ENCODE results near the gene ACTRT1. TPM values are rescaled to one million over a fixed set of nuclear protein-coding genes. Genes with fewer than 3 reads are reported as not detected.

Gene ACTRT1
- polyA plus RNA-seq (not detected in 3 replicates), polyA minus RNA-seq (not detected in 3 replicates)
- polyA plus RNA-seq (2011; ENCODE audit: low read depth) = not detected
- not detected in 2 replicates for polyA plus RNA-seq (2011; cell fraction: cytosol; rRNA removed)
- not detected in 2 replicates for polyA plus RNA-seq (2011; cell fraction: nucleus; rRNA removed)
- polyA plus RNA-seq (2012; ENCODE audit: low replicate concordance) = not detected in 2 replicates
- not detected for polyA minus RNA-seq (2011; cell fraction: cytosol; rRNA and poly(A)+ RNA removed)
- not detected in 2 replicates for polyA minus RNA-seq (2011; cell fraction: nucleus; rRNA and poly(A)+ RNA removed)

DNA sequence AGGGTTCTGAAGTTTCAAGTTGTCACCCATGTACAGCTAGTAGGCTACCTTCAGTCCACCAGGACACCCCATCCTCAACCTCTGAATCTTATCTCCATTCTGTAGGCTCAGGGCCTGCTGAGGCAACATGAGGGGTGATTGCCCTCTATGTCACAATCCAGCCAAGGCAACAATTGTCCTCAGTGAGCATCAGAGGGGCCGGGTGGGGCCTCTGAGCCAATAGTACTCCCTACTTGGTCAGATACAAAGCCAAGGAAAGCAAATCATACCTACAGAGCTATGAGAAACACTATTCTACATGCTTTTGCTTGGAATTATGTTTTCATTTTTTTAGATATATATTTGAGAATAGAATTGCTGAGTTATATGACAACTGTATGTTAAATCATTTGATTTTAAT is at the start of gene ACTRT1:
TSS of gene ACTRT1 (minus strand) at position 101 of the 400 bp plus-strand sequence. CDS start 197 bp downstream, outside the sequence.
- dilution Hi-C loops (cut with MboI; ENCODE audit: extremely low pct_ligation_motif_present, low sequenced_read_pairs) = no loop called here
- Histone ChIP-seq H3K4me3 (ENCODE audit: control insufficient read depth in 2 of 3, extremely low read depth in 1 of 3, insufficient read depth in 2 of 3, low read depth in 1 of 3, low read length in 3 of 3) (no peak within 1 kb of the TSS), H4K20me1 (ENCODE audit: control insufficient read depth, extremely low read depth, insufficient read depth, low read length) (no peaks in the 10 kb centered on the region), H3K4me1 (ENCODE audit: control insufficient read depth, extremely low read depth, insufficient read depth, low read length) (no peaks in the 10 kb centered on the region), H3K27me3 (ENCODE audit: control insufficient read depth, extremely low read depth, insufficient read depth, low read length) (no peaks in the 10 kb centered on the region), H3K27ac (ENCODE audit: control insufficient read depth, insufficient read depth, low read length) (no peak within 1 kb of the TSS), H2AFZ (ENCODE audit: control insufficient read depth, low read length) (no peak within 1 kb of the TSS), H3K9me1 (ENCODE audit: control insufficient read depth, extremely low read depth, insufficient read depth, low read length) (no peaks in the 10 kb centered on the region), H3K9ac (ENCODE audit: control insufficient read depth, extremely low read depth, insufficient read depth, low read length) (no peak within 1 kb of the TSS), H3K4me2 (ENCODE audit: control insufficient read depth, extremely low read depth, insufficient read depth, low read depth, low read length) (no peak within 1 kb of the TSS), H3K79me2 (ENCODE audit: control insufficient read depth, insufficient read depth, low read length) (no peaks in the 10 kb centered on the region), H3K9me3 (ENCODE audit: control insufficient read depth, low read depth, low read length) (no peaks in the 10 kb centered on the region), H3K36me3 (ENCODE audit: control insufficient read depth in 2 of 2, extremely low read depth in 1 of 2, insufficient read depth in 2 of 2, low read length in 2 of 2) (no peaks in the 10 kb centered on the region)
- no peak for DNase-seq (ENCODE audit: low read depth, low spot score)
- TF ChIP-seq EZH2 (IDR thresholded peaks at IDR 0.05; ENCODE audit: low read length) = no peak
- TF ChIP-seq, protein P1, sequence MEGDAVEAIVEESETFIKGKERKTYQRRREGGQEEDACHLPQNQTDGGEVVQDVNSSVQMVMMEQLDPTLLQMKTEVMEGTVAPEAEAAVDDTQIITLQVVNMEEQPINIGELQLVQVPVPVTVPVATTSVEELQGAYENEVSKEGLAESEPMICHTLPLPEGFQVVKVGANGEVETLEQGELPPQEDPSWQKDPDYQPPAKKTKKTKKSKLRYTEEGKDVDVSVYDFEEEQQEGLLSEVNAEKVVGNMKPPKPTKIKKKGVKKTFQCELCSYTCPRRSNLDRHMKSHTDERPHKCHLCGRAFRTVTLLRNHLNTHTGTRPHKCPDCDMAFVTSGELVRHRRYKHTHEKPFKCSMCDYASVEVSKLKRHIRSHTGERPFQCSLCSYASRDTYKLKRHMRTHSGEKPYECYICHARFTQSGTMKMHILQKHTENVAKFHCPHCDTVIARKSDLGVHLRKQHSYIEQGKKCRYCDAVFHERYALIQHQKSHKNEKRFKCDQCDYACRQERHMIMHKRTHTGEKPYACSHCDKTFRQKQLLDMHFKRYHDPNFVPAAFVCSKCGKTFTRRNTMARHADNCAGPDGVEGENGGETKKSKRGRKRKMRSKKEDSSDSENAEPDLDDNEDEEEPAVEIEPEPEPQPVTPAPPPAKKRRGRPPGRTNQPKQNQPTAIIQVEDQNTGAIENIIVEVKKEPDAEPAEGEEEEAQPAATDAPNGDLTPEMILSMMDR (optimal IDR thresholded peaks at IDR 0.05 in 1 of 3, IDR thresholded peaks at IDR 0.05 in 1 of 3, conservative IDR thresholded peaks at IDR 0.05 in 1 of 3; ENCODE audit: extremely low read depth in 1 of 3, insufficient read depth in 2 of 3, low read length in 3 of 3) = no peak
- FAIRE-seq = no peak

DNA sequence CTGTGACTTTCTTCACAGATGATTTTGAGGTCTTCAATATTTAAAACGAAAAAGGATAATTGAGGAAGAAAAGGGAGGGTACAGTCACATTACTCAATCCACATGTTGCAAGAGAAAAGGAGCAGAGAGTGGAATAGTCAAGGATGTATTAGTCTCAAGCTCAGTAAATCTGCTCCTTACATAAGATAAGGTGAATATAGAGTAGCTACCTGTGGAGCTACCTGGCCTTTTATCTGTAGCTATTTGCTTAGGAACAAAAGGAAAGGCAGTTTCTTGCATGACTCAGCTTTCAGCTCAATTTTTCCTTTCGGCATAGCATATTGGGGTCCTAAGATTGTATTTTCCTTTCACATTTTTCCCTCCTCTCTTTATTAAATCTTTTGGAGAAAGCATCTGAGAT is 26.3 kb upstream of the ACTRT1 start:
- H2AFZ ChIP-seq (ENCODE audit: control insufficient read depth, low read length) = no peak overlapping the region
- H3K9me3 ChIP-seq (ENCODE audit: control insufficient read depth, low read depth, low read length) = no peaks in the 10 kb centered on the region
- DNase-seq (ENCODE audit: low read depth, low spot score) (no peak), FAIRE-seq (no peak)
- H3K79me2 ChIP-seq (ENCODE audit: control insufficient read depth, insufficient read depth, low read length) = no peaks in the 10 kb centered on the region
- H3K27me3 ChIP-seq (ENCODE audit: control insufficient read depth, extremely low read depth, insufficient read depth, low read length) = no peaks in the 10 kb centered on the region
- no peaks in the 10 kb centered on the region for H3K4me1 ChIP-seq (ENCODE audit: control insufficient read depth, extremely low read depth, insufficient read depth, low read length)
- TF ChIP-seq, protein P1 (optimal IDR thresholded peaks at IDR 0.05 in 1 of 3, IDR thresholded peaks at IDR 0.05 in 1 of 3, conservative IDR thresholded peaks at IDR 0.05 in 1 of 3; ENCODE audit: extremely low read depth in 1 of 3, insufficient read depth in 2 of 3, low read length in 3 of 3) = no peak
- no peak for TF ChIP-seq EZH2 (IDR thresholded peaks at IDR 0.05; ENCODE audit: low read length)
- no peaks in the 10 kb centered on the region for H3K36me3 ChIP-seq (ENCODE audit: control insufficient read depth in 2 of 2, extremely low read depth in 1 of 2, insufficient read depth in 2 of 2, low read length in 2 of 2)
- H3K27ac ChIP-seq (ENCODE audit: control insufficient read depth, insufficient read depth, low read length) = no peak overlapping the region
- H3K9ac ChIP-seq (ENCODE audit: control insufficient read depth, extremely low read depth, insufficient read depth, low read length) = no peak overlapping the region
- H3K4me2 ChIP-seq (ENCODE audit: control insufficient read depth, extremely low read depth, insufficient read depth, low read depth, low read length) = no peak overlapping the region
- no peaks in the 10 kb centered on the region for H3K9me1 ChIP-seq (ENCODE audit: control insufficient read depth, extremely low read depth, insufficient read depth, low read length)
- no peaks in the 10 kb centered on the region for H4K20me1 ChIP-seq (ENCODE audit: control insufficient read depth, extremely low read depth, insufficient read depth, low read length)
- no peak overlapping the region for H3K4me3 ChIP-seq (ENCODE audit: control insufficient read depth in 2 of 3, extremely low read depth in 1 of 3, insufficient read depth in 2 of 3, low read depth in 1 of 3, low read length in 3 of 3)
- dilution Hi-C loops (cut with MboI; ENCODE audit: extremely low pct_ligation_motif_present, low sequenced_read_pairs) = no loop called here

All from keratinocyte (primary cell).